ENCODE results near the gene GLB1L2.
"Not testable (repeated sequence)": the region's sequence is repeated elsewhere in the genome, so short reads cannot be mapped to it uniquely, and the experiment has no call there.

GLB1L2 gene, protein sequence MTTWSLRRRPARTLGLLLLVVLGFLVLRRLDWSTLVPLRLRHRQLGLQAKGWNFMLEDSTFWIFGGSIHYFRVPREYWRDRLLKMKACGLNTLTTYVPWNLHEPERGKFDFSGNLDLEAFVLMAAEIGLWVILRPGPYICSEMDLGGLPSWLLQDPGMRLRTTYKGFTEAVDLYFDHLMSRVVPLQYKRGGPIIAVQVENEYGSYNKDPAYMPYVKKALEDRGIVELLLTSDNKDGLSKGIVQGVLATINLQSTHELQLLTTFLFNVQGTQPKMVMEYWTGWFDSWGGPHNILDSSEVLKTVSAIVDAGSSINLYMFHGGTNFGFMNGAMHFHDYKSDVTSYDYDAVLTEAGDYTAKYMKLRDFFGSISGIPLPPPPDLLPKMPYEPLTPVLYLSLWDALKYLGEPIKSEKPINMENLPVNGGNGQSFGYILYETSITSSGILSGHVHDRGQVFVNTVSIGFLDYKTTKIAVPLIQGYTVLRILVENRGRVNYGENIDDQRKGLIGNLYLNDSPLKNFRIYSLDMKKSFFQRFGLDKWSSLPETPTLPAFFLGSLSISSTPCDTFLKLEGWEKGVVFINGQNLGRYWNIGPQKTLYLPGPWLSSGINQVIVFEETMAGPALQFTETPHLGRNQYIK

DNA sequence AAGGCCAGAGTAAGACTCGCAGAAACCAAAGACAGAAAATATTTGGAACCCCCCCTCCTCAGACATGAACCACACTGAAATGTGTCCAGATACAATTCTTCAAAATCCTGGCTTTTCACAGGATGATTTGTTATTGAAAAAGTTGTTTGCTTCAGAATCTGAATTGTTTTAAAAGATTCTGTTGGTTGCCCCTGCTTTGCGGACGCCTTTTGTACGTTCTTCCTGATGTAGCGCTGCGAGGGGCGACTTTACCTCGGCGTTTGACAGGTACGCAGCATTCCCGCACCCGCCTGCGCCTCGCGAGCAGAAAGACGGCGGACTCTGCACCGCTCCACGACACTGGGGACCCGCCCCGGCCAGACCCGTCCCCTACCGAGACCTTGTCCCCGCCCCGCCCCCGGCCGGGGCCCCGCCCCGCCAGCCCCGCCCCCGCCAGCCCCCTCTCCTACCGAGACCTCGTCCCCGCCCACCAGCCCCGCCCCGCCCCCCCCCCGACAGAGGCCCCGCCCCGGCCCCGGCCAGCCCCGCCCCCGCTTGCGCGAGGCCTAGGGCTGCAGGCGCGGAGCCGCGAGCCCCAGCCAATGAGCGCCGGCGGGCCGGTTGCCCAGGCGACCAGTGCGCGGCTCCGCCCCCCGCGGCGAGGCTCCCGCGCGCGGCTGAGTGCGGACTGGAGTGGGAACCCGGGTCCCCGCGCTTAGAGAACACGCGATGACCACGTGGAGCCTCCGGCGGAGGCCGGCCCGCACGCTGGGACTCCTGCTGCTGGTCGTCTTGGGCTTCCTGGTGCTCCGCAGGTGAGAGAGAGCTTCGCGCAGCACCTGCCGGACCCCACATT is at the start of gene GLB1L2:
Gene GLB1L2 (plus strand): TSS at position 635 of the 835 bp plus-strand sequence. CDS start 74 bp downstream, at position 709.
- no peak for DNase-seq

DNA sequence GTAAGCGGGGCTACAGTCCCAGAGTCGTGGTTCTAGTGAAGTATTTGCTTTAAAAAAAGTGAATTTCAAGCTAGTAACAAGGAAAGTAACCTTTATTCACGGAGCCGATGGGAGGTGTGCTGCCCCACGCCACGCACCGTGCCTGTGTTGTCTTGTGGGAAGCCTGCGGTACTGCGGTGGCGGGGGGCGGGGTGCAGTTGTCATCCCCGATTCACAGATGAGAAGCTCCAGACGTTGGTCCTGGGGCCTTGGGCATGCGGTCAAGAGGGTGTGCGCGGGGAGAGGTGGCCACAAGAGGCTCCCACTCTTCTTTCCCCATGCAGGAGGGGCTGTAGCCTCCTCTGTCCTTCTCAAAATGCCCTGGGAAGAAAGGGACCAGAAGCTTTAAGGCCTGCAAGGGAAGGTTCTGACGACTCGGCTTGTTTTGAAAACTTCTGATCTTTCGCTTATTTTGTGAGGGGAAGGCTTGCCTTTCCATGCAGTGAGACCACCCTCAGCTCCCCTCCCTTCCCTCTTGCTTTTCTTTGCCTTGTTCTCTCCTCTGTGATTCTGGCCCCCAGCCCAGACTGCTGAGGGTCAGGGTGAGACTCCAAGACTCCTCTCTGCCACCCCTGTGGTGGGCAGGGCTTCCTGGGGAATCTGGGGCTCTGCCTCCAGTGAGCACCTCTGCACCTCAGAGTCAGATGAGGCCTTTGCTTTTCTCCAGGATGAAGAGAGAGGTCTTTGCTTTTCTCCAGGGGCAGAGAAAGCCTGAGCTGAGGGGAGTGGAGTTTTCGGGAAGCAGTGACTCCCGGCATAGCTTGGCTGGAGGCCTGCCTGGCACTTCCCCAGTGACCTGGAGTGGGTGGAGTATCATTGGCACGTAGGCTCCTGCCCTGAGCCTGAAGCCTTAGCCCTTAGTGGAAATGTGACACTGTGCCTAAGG is 49.4 kb upstream of the GLB1L2 start:
- DNase-seq, result no peak

DNA sequence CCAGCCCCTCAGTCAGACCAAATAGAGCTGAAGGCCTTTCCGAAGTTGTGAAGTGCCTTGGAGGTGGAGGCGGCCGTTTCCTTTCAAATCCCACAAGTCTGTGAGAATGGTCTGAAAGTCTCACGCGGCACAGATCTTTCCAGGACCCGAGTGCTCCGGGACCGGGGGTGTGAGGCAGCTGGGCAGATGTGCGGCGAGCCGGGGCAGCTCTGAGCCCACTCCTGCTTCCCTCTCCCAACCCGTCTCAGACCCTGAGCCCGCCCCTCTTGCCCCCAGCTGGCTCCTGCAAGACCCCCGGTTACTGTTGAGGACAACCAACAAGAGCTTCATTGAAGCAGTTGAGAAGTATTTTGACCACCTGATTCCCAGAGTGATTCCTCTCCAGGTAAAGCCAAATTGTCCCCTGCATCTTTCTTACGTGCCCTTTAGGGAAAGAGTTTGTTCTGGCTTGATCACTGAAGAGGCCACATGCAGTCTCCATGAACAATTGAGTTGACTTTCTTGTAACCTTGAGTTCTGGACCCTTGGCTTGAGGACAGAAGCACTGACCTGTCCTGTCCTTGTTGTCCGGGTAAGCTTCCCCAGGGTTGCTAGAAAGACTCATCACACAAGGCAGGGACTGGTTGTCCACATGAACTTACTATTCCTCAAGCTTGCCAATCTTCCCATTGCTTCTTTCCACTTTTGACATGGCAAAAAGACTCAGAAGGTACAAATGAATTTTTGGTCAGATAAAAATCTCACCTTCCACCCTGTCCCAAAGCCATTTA is 48.1 kb upstream of the GLB1L2 start:
- DNase-seq, result no peak

DNA sequence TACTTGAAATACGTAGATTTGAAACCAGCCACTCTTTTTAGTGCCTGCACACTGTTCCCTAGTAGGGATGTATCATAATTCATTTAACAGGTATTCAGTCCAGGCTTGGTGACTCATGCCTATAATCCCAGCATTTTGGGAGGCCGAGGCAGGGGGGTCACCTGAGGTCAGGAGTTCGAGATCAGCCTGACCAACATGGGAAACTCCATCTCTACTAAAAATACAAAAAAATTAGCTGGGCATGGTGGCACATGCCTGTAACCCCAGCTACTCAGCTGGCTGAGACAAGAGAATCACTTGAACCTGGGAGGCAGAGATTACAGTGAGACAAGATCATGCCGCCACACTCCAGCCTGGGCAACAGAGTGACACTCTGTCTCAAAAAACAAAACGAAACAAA is 47.4 kb upstream of the GLB1L2 start:
- DNase-seq, result not testable (repeated sequence)

DNA sequence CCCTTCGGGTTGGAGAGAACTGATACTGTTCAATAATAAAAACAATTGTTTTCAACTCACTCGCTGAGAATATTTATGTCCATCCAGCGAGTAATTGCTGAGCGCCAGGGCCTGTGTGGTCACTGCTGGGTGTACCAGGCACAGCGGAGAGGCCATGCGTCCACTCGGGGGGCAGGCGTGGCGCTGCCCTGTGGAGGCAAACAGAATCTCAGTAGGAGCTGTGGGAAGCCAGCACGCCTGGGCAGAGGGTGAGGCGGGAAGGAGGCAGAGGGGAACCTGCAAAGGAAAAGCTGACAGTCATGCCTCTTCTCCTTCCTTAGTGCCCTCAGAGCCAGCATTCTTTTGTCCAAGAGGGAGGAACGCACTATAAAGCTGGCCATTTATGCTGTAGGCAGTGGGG is 44.2 kb upstream of the GLB1L2 start:
- no peak for DNase-seq

DNA sequence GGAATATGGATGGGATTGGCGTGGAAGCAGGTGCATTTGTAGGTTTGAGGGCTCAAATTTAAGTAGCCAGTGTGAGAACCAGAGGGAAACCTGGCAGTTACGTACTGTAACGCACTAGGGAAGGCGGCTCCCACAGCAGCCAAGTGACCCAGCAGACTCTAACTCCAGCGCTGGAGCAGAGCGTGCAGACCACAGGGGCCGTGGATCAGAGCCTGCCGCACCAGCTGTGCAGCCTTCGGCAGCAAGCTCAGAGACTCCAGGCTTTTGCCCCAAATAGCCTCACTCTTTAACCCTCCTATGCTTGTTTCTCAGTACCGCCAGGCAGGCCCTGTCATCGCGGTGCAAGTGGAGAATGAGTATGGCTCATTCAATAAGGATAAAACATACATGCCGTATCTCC is 43.3 kb upstream of the GLB1L2 start:
- no peak for DNase-seq

DNA sequence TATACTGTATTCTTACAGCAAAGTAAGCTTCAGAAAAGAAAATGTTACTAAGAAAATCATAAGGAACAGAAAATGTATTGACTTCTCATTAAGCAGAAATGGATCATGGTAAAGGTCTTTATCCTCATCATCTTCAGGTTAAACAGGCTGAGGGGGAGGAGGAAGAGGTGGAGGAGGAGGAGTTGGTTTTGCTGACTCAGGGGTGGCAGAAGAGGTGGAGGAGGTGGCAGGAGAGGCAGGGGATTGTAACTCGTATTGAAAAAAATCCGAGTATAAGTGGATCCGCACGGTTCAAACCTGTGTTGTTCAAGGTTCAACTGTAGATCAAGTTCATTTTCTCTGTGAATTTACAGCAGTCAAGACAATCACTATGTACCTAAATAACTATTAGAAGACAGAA is 42.6 kb upstream of the GLB1L2 start:
- no peak for DNase-seq

DNA sequence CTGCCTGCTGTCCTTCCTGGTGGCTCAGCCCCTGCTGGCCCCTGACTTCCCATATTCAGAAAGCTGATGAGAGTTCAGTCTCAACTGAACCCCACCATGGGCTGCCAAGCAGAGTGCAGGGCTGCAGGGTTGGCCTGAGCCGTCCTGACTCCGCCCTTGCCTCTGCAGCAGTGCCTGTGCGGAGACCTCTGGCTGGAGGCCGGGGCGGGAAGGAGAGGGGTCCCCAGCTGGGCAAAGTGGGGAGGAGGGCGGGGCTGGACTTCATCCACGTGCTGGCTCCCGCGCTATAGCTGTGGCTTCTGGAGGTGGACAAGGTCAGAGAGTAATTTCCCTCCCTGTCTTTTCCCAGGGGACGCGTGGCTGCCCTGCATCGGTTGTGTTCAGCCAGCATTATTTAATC is 42.0 kb upstream of the GLB1L2 start:
- DNase-seq, result no peak

DNA sequence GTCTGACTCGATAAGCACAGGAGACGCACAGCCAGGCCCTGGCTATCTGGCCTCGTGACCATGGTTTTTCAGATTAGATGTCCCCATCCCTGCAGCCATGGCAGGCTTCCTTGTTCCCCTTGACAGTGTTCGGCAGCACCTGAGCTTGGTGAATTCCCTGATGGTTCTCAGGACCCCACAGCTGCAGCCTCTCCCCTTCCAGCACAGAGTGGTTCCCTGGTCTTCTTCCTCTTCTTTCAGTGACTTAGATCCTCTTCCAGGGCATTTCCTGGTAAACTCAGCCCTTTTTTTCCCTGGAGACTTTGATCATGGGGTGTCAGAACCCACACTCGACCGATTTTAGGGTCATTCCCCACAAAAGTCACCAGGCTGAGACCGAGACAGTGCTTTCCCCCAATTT is 41.1 kb upstream of the GLB1L2 start:
- DNase-seq, result no peak

DNA sequence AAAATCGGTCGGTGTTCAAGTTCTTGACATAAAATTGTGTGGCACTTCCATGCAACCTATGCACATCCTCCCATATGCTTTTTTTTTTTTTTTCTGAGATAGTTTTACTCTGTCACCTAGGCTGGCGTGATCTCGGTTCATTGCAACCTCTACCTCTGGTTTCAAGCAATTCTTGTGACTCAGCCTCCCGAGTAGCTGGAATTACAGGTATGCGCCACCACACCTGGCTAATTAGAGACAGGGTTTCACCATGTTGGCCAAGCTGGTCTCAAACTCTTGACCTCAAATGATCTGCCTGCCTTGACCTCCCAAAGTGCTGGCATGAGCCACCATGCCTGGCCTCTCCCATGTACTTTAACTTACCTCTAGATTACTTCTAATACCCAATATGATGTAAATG is 40.6 kb upstream of the GLB1L2 start:
- DNase-seq, result no peak

DNA sequence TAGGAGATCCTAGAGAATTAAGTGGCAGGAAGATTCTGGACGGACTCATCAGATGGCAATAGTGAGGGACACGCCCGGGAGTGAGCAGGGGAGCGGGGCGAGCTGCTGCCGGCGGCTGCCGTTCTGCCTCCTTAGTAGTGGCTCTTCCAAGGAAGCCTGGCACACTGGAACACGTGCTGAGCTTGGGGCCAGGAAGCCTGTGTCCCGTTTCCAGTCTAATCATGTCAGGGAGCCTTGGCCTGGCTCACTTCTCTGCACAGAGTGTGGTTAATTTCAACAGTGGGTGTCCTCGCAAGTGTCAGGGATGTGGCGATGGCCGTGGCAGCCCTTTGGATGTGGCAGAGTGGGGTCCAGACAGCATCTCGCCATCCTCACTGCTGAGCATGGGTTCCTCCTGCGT is 39.1 kb upstream of the GLB1L2 start:
- DNase-seq, result no peak

DNA sequence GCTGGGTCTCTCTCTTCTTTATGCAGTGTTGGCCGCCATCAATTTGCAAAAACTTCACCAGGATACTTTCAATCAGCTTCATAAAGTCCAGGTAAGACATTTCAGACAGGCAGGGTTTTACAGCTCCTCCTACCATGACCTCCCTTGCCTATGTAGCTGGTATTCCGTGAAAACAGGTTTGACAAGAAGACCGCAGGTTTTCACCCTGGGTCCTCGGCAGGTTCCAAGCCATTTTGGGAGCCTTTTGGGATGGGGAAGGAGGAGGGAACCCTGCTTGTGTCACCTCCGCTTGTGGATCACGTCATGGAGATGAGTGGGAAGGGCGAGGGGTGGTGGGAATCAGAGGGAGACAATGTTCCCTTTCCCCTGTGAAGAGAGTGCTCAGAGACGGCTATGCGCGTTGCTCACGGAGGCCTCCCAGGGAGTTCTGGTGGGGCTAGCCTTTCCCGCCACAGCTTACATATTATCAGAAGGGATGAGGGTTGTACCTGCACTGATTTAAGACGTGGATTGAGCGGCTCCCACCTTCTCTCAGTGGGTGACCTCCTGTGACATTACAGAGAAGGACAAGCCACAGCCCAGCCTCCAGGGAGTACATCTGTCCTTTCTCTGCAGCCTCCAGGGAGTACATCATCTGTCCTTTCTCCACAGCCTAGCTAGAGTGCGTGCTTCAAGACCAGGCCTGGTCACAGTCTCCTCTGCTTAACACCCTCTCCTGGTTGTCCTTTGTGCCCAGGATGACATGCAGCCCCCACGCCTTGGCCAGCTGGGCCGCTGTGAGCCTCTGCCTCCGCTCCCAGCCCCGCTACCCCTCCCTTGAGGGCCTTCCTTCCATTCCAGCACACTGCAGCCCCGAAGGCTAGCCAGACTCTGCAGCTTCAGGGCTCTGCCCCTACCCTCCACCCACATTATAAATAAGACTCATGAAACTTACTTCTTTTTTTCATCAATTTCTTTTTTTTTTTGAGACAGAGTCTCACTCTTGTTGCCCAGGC is 38.4 kb upstream of the GLB1L2 start:
- DNase-seq, result no peak

DNA sequence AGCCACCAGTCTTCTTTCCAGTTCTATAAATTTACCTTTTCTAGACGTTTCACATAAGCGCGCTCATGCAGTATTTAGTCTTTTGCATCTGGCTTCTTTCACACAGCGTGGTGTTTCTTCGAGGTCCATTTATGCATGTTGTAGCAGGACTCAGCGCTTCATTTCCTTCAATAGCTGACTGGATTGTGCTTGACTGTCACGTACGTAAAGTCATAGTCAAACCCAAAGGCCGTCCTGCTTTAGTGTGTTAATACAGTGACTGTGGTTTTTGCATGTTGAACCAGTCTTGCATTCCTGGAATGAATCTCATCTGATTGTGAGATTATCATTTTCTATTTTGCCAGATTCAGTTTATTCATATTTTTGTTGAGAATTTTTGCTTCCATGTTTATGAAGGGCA is 37.1 kb upstream of the GLB1L2 start:
- DNase-seq, result no peak

DNA sequence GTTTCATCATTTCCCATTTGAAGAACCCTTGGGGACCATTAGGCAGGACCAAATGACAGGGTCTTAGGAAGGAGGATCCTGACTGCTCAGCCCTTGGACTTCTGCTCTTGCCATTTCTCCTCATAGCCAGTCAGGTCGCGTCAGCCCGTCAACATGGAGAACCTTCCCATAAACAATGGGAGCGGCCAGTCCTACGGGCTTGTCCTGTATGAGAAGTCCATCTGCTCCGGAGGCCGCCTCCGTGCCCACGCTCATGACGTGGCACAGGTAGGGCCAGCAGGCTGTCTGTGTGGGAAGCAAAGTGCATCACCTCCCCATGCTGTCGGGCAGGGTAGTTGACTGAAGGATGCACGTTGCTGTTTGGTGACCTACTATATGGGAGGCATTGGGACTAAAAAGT is 19.6 kb upstream of the GLB1L2 start:
- no peak for DNase-seq

DNA sequence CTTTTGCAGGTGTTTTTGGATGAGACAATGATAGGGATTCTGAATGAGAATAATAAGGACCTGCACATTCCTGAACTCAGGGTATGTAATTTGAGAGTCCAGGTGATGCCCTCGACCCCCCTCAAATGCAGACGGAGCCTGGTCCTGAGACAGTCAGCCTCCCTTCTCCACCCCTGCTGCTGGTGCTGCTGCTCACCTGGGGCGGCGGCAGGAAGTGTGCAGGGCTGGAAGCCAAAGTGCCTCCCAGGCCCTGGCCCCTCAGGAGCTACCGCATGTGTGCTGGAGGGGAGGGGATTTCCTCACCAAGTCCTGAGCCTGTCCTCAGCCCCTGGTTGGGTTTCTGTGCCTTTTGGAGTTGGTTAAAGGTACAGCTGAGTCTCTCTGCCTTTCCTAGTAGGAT is 19.0 kb upstream of the GLB1L2 start:
- DNase-seq, result no peak

DNA sequence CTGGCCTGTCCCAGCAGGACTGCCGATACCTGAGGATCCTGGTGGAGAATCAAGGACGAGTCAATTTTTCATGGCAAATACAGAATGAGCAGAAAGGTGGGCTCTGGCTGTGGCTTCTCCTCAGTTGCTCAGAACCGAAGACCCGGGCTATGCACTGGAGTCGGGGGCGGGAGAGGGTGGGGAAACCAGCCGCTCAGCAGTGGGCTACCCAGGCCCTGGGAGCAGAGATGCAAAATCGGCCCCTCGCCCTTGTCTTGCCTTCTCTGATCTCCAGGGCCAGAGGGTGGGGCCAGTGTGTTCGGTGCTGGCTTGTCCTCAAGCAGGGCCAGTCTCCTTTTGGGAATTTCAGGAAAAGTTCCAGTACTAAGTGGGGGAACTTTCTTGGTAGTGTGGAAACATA is 18.4 kb upstream of the GLB1L2 start:
- no peak for DNase-seq

DNA sequence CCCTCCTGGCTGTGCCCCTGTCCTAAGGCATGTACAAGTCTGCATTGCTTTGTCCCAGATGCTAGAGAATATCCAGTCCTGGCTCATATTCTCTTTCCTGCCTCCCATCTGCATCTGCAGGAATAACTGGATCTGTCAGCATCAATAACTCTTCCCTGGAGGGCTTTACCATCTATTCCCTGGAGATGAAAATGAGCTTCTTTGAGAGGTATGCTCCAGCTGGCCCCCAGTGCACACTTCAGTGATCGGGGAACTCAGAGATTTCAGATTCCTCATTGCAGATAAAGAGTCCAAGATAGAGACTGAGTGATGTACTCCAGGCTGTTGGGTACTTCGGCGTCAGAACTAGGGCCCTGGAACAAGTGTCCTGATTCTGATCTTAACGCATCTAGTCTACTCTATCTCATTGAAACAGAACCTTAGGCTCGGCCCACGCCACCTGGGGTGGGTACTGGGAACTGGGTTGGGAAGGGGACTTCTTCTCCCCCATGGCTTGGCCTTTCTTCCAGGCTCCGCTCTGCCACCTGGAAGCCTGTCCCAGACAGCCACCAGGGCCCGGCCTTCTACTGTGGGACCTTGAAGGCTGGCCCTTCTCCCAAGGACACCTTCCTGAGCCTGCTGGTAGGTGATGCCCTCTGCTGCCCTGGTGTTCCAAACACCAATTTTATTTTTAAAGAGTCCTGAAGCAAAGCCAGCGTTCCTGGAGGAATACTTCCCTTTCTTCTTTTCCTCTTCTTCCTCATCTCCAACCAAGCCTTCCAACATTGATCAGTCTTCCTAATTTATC is 17.8 kb upstream of the GLB1L2 start:
- no peak for DNase-seq

DNA sequence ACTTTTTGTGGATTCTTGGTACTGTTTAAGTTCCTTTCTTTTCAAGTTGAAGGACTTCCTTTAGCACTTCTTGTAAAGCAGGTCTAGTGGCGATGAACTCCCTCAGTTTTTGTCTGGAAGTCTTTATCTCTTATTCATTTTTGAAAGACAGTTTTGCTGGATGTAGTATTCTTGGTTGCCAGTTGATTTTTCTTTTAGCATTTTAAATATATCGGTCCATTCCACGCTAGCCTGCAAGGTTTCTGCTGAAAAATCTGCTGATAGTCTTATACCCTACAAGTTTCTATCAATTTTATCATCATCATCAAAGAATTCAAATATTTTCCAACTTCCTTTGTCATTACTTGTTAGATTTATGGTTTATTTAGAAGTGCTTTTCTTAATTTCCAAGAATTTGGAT is 14.7 kb upstream of the GLB1L2 start:
- no peak for DNase-seq

DNA sequence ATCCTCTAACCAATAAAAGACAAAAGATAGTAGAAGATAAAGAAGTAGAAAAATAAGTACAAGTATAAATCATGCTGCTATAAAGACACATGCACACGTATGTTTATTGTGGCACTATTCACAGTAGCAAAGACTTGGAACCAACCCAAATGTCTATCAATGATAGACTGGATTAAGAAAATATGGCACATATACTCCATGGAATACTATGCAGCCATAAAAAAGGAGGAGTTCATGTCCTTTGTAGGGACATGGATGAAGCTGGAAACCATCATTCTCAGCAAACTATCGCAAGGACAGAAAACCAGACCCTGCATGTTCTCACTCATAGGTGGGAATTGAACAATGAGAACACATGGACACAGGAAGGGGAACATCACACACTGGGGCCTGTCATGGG is 10.4 kb upstream of the GLB1L2 start:
- DNase-seq, result not testable (repeated sequence)

DNA sequence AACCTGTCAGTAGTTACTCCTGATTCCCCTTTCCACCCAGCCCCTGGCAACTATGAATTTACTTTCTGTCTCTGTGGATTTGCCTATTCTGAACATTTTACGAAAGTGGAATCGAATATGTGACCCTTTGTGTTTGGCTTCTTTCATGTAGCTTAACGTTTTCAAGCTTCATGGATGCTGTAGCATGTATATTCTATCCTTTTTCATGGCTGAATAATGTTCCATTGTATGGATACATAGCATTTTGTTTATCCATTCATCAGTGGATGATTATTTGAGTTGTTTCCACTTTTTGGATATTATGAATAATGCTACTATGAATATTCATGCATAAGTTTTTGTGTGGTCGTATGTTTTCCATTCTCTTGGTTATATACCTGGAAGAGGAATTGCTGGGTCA is 9.2 kb upstream of the GLB1L2 start:
- no peak for DNase-seq

All from T1000 (cell line).